IPS-20b (cell line): Measurements from ENCODE around the gene ELP1.
"Not testable (repeated sequence)": the region's sequence is repeated elsewhere in the genome, so short reads cannot be mapped to it uniquely, and the experiment has no call there.

Experiments used
- H3K27ac ChIP-seq: one replicate; pipeline ENCODE4 v1.5.1; 2013; ENCODE audit warnings: low read length
- H3K27me3 ChIP-seq: 2 replicates; pipeline ENCODE4 v1.6.1; 2013; ENCODE audit warnings: mild to moderate bottlenecking, low read length, inconsistent platforms; ENCODE audit not compliant: insufficient read depth
- H3K36me3 ChIP-seq: 2 replicates; pipeline ENCODE4 v1.6.1; 2013; ENCODE audit warnings: low read depth, mild to moderate bottlenecking, inconsistent platforms, low read length, moderate library complexity; ENCODE audit not compliant: insufficient read depth
- H3K4me1 ChIP-seq: 2 replicates; pipeline ENCODE4 v1.6.1; 2013; ENCODE audit warnings: mild to moderate bottlenecking, control low read depth, inconsistent platforms, low read length, moderate library complexity; ENCODE audit not compliant: insufficient read depth
- H3K4me3 ChIP-seq: 2 replicates; pipeline ENCODE4 v1.5.1; 2013; ENCODE audit warnings: mild to moderate bottlenecking, low read length, inconsistent platforms
- H3K9ac ChIP-seq: 2 replicates; pipeline ENCODE4 v1.6.1; 2013; ENCODE audit warnings: low read depth, mild to moderate bottlenecking, inconsistent platforms, low read length, moderate library complexity
- H3K9me3 ChIP-seq: 2 replicates; pipeline ENCODE4 v1.6.1; 2013; ENCODE audit warnings: mild to moderate bottlenecking, low read depth, low read length, inconsistent platforms; ENCODE audit not compliant: insufficient read depth

Gene ELP1

DNA sequence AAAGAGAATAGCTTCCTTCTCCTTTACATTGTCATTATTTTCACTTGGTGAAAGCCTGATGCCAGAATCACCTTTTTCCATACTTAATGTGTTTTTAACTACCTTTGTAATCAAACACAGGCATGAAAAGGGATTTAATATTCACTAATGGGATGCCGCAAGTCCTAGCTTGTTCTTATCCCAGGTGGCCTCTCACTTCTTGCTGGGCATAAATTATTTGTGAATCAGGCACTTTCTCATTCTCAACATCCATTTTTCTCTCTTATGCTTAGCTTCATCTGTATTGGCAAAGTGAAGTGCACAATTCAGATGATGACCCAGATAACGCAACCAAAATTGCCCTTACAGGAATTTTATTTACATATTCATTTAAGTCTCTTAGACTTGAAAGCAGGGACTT, 89.1 kb downstream of the ELP1 start:
- Histone ChIP-seq H3K27ac (no peak overlapping the region), H3K36me3 (no peaks in the 10 kb centered on the region), H3K9me3 (no peaks in the 10 kb centered on the region), H3K9ac (no peak overlapping the region), H3K27me3 (no peaks in the 10 kb centered on the region), H3K4me1 (no peaks in the 10 kb centered on the region), H3K4me3 (no peak overlapping the region)

DNA sequence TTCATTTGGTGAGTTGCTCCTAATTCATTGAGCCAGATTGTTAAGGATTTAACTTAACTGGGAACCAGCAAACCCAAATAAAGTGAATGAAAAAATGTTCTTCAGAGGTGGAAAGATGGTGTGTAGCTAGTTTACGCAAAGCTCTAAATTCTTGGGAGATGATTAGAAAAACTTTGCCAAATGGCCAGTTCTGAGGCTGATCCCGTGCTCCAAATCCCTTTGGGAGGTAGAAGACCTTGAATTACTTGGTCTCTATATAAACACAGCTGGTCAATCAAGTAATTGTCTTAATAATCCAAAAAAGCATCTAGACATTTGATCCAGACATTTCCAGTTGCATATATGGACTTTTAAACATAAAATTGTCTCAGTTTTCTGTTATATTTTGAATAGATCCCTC, 89.5 kb downstream of the ELP1 start:
- no peak overlapping the region for H3K27ac ChIP-seq
- H3K27me3 ChIP-seq: no peaks in the 10 kb centered on the region
- H3K36me3 ChIP-seq: no peaks in the 10 kb centered on the region
- H3K9ac ChIP-seq: no peak overlapping the region
- no peaks in the 10 kb centered on the region for H3K4me1 ChIP-seq
- H3K9me3 ChIP-seq: no peaks in the 10 kb centered on the region
- no peak overlapping the region for H3K4me3 ChIP-seq

DNA sequence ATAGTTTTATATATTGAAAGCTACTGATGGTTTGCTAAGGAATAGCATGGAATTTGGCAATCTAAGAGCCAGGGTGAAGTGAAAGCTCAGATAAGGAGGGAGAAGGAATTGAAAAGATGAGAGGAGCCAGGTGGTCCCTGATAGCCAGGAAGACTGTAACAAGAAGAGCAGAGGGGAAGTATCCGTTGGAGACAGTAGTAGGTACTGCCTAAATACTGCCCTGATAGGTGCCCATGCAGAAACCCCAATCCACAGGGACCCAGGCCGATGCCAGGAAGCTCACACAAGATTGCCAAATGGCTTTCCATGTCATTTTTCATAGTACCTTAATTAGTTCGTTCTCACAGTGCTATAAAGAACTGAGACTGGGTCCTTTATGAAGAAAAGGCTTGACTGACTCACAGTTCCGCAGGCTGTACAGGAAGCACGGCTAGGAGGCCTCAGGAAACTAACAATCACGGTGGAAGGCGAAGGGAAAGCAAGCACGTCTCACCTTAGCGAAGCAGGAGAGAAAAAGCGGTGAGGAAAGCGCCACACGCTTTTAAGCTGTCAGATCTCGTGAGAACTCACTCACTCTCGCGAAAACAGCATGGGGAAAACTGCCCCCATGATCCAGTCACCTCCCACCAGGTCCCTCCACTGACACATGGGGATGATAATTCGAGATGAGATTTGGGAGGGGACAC, 91.2 kb downstream of the ELP1 start:
- no peaks in the 10 kb centered on the region for H3K4me1 ChIP-seq
- H3K27me3 ChIP-seq: no peaks in the 10 kb centered on the region
- no peak overlapping the region for H3K27ac ChIP-seq
- no peak overlapping the region for H3K4me3 ChIP-seq
- no peaks in the 10 kb centered on the region for H3K9me3 ChIP-seq
- H3K9ac ChIP-seq: no peak overlapping the region
- no peaks in the 10 kb centered on the region for H3K36me3 ChIP-seq

DNA sequence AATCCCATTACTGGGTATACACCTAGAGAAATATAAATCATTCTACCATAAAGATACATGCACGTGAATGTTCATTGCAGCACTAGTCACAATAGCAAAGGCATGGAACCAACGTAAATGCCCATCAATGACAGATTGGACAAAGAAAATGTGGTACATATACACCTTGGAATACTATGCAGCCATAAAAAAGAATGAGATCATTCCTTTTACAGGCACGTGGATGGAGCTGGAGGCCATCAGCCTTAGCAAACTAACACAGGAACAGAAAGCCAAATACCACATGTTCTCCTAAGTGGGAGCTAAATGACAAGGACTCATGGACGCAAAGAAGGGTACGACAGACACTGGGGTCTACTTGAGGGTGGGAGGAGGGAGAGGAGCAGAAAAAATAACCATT, 94.4 kb downstream of the ELP1 start:
- not testable (repeated sequence) for H3K27ac ChIP-seq

DNA sequence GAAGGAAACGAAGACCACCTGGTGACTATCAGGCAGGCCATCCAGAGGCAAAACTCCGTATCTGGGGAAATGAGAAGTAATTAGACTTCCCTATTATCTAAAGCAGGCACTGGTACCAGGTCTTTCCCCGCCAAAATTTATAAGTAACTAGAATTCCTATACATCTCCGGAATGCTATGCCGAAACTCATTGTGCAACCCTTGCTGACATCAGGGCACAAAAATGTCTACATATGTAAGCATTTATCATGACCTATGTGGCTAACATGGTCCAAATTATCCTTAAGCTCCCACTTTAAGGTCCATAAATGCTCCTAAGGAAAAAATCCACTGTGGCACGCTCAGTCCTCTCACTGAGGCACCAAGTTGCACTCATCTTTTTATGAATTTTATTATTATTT, 95.9 kb downstream of the ELP1 start:
- no peaks in the 10 kb centered on the region for H3K9me3 ChIP-seq
- 0 out of 2 replicates have a peak, but pooled peaks cover 3% of the 10 kb centered on the region for H3K4me1 ChIP-seq

More for the DNA sequence above, 94.4 kb downstream of the ELP1 start:
- H3K4me1 ChIP-seq, H3K9ac ChIP-seq, H3K27me3 ChIP-seq, H3K36me3 ChIP-seq, H3K4me3 ChIP-seq, H3K9me3 ChIP-seq: not testable (repeated sequence)

DNA sequence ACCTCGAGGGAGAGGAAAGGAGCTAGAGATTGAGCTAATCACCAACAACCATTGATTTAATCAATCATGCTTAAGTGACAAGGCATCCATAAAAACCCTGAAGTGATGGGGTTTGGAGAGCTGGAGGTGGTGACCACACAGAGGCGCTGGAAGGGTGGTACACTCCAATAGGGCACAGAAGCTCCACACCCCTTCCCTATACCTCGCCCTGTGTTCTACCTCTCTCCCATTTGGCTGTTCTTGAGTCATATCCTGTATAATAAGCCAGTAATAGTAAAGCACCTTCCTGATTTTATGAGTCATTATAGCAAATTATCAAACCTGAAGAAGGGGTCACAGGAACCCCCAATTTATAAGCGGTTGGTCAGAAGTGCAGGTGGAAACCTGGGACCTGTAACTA, 96.4 kb downstream of the ELP1 start:
- no peak overlapping the region for H3K4me3 ChIP-seq
- H3K4me1 ChIP-seq: 0 out of 2 replicates have a peak, but pooled peaks cover 3% of the 10 kb centered on the region
- no peaks in the 10 kb centered on the region for H3K27me3 ChIP-seq
- no peak overlapping the region for H3K9ac ChIP-seq
- no peaks in the 10 kb centered on the region for H3K36me3 ChIP-seq
- no peak overlapping the region for H3K27ac ChIP-seq
- H3K9me3 ChIP-seq: no peaks in the 10 kb centered on the region

More for the DNA sequence above, 95.9 kb downstream of the ELP1 start:
- H3K27ac ChIP-seq: no peak overlapping the region
- no peaks in the 10 kb centered on the region for H3K27me3 ChIP-seq
- no peaks in the 10 kb centered on the region for H3K36me3 ChIP-seq
- H3K4me3 ChIP-seq: no peak overlapping the region
- H3K9ac ChIP-seq: no peak overlapping the region

DNA sequence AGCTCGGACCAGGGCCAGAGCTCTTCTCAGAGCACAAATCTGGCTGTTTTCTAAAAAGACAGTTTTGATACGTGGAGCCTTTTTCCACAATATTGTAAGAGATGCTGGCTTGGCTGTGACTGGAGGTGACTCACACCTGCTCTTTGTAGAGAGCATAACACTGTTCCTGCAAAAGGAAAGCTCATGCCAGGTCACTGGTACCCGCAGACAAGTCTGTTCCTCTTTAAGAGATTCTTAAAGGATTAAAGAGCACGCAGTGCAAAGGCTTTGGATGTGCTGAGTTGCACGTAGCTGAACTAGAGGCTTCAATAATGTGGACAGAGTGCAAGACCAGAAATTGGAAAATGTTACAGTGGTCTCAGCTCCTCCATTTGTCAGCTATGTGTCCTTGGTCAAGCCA, 97.1 kb downstream of the ELP1 start:
- no peaks in the 10 kb centered on the region for H3K9me3 ChIP-seq
- H3K4me3 ChIP-seq: no peak overlapping the region
- H3K36me3 ChIP-seq: no peaks in the 10 kb centered on the region
- H3K9ac ChIP-seq: no peak overlapping the region
- H3K4me1 ChIP-seq: 0 out of 2 replicates have a peak, but pooled peaks cover 3% of the 10 kb centered on the region
- no peaks in the 10 kb centered on the region for H3K27me3 ChIP-seq
- H3K27ac ChIP-seq: no peak overlapping the region

DNA sequence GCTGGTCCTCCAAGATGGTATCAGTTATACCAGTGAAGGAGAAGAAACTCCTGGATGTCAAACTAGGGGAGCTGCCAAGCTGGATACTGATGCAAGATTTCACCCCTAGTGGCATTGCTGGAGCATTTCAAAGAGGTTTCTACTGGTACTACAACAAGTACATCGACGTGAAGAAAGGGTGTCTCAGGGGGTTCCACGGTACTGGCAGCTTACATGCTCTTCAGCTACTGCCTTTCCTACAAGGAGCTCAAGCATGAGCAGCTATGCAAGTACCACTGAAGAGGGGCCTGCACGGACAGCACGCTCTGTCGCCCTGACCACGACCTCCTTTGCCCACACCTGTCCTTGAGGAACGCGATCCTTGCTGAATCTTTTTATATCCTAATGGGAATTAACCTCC, 97.6 kb downstream of the ELP1 start:
- Histone ChIP-seq H3K27ac (no peak overlapping the region), H3K4me1 (0 out of 2 replicates have a peak, but pooled peaks cover 3% of the 10 kb centered on the region)

DNA sequence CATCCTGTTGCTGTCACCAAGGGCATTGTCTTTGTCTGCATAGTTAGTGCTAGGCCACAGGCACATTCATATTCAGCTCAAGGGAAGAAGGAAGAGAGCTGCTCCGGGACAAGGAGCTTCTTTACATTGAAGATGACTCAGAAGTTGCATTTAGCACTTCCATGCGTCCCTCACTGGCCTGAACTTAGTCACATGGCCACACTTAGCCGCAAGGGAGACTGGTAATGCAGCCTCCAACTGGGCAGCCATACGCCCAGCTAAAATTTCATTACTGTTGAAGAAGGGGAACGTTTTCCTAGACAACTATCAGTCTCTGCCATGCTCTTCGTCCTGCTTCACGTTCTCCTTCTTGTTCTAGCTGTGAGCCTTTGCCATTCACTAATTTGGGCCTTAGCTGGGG, 98.1 kb downstream of the ELP1 start:
- Histone ChIP-seq H3K4me3 (no peak overlapping the region), H3K27me3 (no peaks in the 10 kb centered on the region), H3K9me3 (no peaks in the 10 kb centered on the region), H3K9ac (no peak overlapping the region), H3K36me3 (no peaks in the 10 kb centered on the region), H3K27ac (no peak overlapping the region), H3K4me1 (0 out of 2 replicates have a peak, but pooled peaks cover 3% of the 10 kb centered on the region)

More for the DNA sequence above, 97.6 kb downstream of the ELP1 start:
- H3K27me3 ChIP-seq: no peaks in the 10 kb centered on the region
- H3K36me3 ChIP-seq: no peaks in the 10 kb centered on the region
- H3K9me3 ChIP-seq: no peaks in the 10 kb centered on the region
- H3K9ac ChIP-seq: no peak overlapping the region
- H3K4me3 ChIP-seq: no peak overlapping the region

DNA sequence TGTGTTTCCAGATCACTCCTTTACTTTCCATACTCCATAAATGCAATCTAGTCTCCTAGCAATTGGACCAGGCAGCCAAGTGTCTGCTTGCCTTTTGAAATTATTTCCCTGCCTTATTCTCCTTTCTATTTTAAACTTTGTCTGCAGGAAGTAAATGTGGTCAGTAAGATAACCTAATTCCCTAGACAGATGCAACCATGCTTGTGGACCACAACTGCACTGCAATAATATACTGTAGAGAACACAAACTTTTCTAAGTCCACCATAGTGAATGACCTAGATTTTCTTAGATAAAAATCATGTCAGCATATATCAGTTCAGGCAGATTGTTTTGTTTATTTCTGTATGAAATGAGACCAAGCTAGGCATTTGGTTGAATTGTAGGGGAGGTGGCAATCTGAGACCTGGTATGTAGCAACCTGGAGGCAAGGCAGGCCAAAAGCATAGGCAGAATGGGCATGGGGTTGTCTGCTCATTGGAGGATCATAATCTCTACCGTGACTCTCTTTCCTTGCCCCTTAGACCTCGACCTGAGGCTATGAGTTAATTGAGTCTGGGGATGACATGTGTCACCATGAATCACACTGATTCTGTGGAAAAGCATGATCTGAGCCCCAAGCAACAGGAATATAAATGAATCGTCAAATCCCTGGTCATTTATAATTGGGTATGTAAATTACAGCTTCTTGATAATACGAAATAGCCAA, 98.8 kb downstream of the ELP1 start:
- no peaks in the 10 kb centered on the region for H3K27me3 ChIP-seq
- H3K4me1 ChIP-seq: 0 out of 2 replicates have a peak, but pooled peaks cover 3% of the 10 kb centered on the region
- no peaks in the 10 kb centered on the region for H3K36me3 ChIP-seq
- no peak overlapping the region for H3K9ac ChIP-seq
- no peaks in the 10 kb centered on the region for H3K9me3 ChIP-seq
- H3K4me3 ChIP-seq: no peak overlapping the region
- no peak overlapping the region for H3K27ac ChIP-seq

DNA sequence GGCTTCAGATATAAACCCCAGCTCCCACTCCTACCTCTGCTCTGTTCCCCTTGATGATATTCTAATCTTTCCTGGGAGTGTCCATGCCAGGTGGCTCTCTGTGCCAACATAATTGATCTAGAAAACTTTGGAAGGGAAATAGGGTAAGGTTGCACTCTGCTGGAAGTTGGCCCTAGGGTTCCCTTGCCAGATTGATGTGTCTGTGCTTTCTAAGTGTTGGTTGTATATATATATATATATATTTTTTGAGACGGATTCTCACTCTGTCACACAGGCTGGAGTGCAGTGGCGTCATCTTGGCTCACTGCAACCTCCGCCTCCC, 101.8 kb downstream of the ELP1 start:
- H3K27ac ChIP-seq: no peak overlapping the region
- H3K9me3 ChIP-seq: no peaks in the 10 kb centered on the region
- no peaks in the 10 kb centered on the region for H3K36me3 ChIP-seq
- 0 out of 2 replicates have a peak, but pooled peaks cover 3% of the 10 kb centered on the region for H3K4me1 ChIP-seq
- no peaks in the 10 kb centered on the region for H3K27me3 ChIP-seq
- no peak overlapping the region for H3K9ac ChIP-seq
- no peak overlapping the region for H3K4me3 ChIP-seq

DNA sequence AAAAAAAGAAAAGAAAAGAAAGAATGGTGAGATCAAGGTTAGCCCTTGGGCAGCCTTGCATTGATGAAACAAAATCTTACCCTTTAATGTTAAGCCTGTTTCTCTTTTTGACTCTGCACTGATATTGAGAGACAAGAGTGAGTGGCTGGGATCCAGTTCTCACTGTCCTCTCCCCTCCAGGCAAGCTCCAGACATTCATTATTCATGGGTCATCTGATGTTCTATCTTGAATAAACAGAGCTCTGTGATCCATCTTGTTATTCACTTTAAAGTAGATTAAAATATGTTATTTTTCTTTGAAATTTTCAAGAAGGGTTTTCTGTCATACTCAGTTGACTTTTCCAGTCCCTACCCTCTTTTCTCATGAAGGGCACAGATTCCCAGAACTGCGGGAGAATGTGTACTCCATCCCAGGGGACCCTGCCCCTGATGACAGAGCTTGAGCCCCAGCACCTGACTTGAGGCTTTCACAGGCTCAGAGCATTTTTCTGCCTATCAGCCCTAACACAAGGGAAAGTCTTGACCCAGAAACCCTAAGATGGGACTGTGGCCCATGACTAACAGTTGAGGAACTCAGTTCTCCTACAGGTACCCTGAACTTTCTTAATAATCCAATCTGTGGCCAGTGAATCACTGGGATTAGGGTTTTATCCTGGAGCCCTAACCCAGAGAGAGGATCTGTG, 102.3 kb downstream of the ELP1 start:
- H3K36me3 ChIP-seq: no peaks in the 10 kb centered on the region
- no peaks in the 10 kb centered on the region for H3K27me3 ChIP-seq
- H3K4me3 ChIP-seq: no peak overlapping the region
- 0 out of 2 replicates have a peak, but pooled peaks cover 3% of the 10 kb centered on the region for H3K4me1 ChIP-seq
- no peaks in the 10 kb centered on the region for H3K9me3 ChIP-seq
- no peak overlapping the region for H3K9ac ChIP-seq
- H3K27ac ChIP-seq: no peak overlapping the region
